Measurements from ENCODE around the gene SULT1A1. TPM values are rescaled to one million over a fixed set of nuclear protein-coding genes. Genes with fewer than 3 reads are reported as not detected.
A peak's percentile ranks its signal among the peaks of the same experiment; 100 is the strongest.

SULT1A1 gene
- total and polyA plus RNA-seq, 2 of the 13 experiments (the other 11 are each of a cell fraction or from before 2014, with no cell fraction given) = 114 to 147 TPM

DNA sequence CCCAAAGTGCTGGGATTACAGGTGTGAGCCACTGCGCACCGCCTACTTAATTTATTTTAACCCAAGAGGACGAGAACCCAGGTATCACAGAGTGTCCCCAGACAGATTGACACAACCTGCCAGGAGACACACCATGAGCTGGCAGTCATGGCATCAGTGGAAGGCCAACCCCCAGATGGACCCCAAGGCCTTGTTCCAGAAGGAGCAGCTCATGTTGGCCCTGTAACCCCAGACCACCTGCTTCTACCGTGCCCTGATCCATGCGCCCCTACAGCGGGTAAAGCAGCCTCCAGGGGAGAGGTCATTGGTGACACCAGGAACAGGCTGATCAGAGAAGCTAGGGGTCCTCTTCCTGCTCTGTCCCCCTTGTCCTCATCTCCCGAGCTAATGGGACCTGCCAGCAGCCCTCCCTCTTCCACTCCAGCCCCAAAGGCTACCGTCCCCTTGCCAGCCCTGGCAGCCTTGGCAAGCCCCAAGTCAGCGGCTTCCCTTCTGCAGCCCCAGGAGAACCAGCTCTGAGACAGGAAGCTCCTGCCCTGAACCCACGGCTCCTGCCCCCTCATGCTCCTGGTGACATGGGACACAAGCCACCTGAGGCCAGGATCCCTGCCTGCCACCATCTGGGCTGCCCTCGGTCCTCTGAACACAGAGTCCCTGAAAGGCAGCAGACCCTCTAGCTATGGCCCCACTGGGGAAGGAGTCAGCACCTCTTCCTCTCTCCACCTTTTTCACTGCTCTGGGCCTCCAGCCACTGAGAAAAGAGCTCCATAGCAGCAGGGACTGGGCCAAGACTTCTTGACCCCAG lies 6.3 kb downstream of the SULT1A1 start (continued):
- TF ChIP-seq RBM22 (optimal IDR thresholded peaks at IDR 0.05; ENCODE audit: low read length) = peak; percentile 70
- peak; percentile 45; the same call in 1 of the 2 replicates for TF ChIP-seq AKAP8 (CRISPR knock-in tag; IDR thresholded peaks at IDR 0.05)
- 0 out of 2 replicates have a peak, but pooled peaks have one; percentile 23 for TF ChIP-seq SRY (CRISPR knock-in tag; IDR thresholded peaks at IDR 0.05)
- no peak for TF ChIP-seq KDM5B (CRISPR knock-in tag; IDR thresholded peaks at IDR 0.05; ENCODE audit: borderline replicate concordance)
- TF ChIP-seq PITX1 (CRISPR knock-in tag; IDR thresholded peaks at IDR 0.05) = 0 out of 2 replicates have a peak, but pooled peaks have one; percentile 8
- TF ChIP-seq NRL (CRISPR knock-in tag; IDR thresholded peaks at IDR 0.05; ENCODE audit: borderline replicate concordance) = 0 out of 2 replicates have a peak, but pooled peaks have one; percentile 48
- TF ChIP-seq ZNF558 (CRISPR knock-in tag; IDR thresholded peaks at IDR 0.05; ENCODE audit: borderline replicate concordance) = 0 out of 2 replicates have a peak, but pooled peaks have one; percentile 29
- TF ChIP-seq, protein P1, sequence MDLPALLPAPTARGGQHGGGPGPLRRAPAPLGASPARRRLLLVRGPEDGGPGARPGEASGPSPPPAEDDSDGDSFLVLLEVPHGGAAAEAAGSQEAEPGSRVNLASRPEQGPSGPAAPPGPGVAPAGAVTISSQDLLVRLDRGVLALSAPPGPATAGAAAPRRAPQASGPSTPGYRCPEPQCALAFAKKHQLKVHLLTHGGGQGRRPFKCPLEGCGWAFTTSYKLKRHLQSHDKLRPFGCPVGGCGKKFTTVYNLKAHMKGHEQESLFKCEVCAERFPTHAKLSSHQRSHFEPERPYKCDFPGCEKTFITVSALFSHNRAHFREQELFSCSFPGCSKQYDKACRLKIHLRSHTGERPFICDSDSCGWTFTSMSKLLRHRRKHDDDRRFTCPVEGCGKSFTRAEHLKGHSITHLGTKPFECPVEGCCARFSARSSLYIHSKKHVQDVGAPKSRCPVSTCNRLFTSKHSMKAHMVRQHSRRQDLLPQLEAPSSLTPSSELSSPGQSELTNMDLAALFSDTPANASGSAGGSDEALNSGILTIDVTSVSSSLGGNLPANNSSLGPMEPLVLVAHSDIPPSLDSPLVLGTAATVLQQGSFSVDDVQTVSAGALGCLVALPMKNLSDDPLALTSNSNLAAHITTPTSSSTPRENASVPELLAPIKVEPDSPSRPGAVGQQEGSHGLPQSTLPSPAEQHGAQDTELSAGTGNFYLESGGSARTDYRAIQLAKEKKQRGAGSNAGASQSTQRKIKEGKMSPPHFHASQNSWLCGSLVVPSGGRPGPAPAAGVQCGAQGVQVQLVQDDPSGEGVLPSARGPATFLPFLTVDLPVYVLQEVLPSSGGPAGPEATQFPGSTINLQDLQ (CRISPR knock-in tag; IDR thresholded peaks at IDR 0.05) = 0 out of 2 replicates have a peak, but pooled peaks have one; percentile 47
- peak; percentile 60 for TF ChIP-seq BORCS8-MEF2B (CRISPR knock-in tag; IDR thresholded peaks at IDR 0.05)
- TF ChIP-seq SOX13 (IDR thresholded peaks at IDR 0.05) = no peak
- TF ChIP-seq SOX13 (CRISPR knock-in tag; conservative IDR thresholded peaks at IDR 0.05 in 1 of 2, IDR thresholded peaks at IDR 0.05 in 1 of 2) = no peak
- TF ChIP-seq NCOA5 (CRISPR knock-in tag; IDR thresholded peaks at IDR 0.05) = peak; percentile 36; the same call in 1 of the 2 replicates
- TF ChIP-seq ZNF652 (CRISPR knock-in tag; IDR thresholded peaks at IDR 0.05; ENCODE audit: borderline replicate concordance, low read depth) = no peak
- TF ChIP-seq ZNF280B (CRISPR knock-in tag; IDR thresholded peaks at IDR 0.05; ENCODE audit: borderline replicate concordance) = peak; percentile 60
- TF ChIP-seq RFXANK (CRISPR knock-in tag; IDR thresholded peaks at IDR 0.05) = no peak
- peak; percentile 76 for TF ChIP-seq AGO1 (IDR thresholded peaks at IDR 0.05; ENCODE audit: low read depth, low read length, poor library complexity, severe bottlenecking)
- no peak for TF ChIP-seq HNF4G (IDR thresholded peaks at IDR 0.05; ENCODE audit: borderline replicate concordance, low read depth, low read length)
- TF ChIP-seq HNF4G (CRISPR knock-in tag; IDR thresholded peaks at IDR 0.05; ENCODE audit: borderline replicate concordance, low read depth) = no peak
- peak; percentile 55; the same call in 1 of the 2 replicates for TF ChIP-seq ZC3H4 (CRISPR knock-in tag; IDR thresholded peaks at IDR 0.05; ENCODE audit: borderline replicate concordance)
- peak; percentile 81; the same call in 1 of the 2 replicates for TF ChIP-seq DZIP1 (CRISPR knock-in tag; IDR thresholded peaks at IDR 0.05)
- TF ChIP-seq, protein P2, sequence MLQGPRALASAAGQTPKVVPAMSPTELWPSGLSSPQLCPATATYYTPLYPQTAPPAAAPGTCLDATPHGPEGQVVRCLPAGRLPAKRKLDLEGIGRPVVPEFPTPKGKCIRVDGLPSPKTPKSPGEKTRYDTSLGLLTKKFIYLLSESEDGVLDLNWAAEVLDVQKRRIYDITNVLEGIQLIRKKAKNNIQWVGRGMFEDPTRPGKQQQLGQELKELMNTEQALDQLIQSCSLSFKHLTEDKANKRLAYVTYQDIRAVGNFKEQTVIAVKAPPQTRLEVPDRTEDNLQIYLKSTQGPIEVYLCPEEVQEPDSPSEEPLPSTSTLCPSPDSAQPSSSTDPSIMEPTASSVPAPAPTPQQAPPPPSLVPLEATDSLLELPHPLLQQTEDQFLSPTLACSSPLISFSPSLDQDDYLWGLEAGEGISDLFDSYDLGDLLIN (CRISPR knock-in tag; IDR thresholded peaks at IDR 0.05; ENCODE audit: borderline replicate concordance) = no peak
